ENCODE data around the gene ATP6V1G2. TPM values are rescaled to one million over a fixed set of nuclear protein-coding genes. Genes with fewer than 3 reads are reported as not detected.

ATP6V1G2 gene
- total and polyA plus RNA-seq, 2 of the 8 experiments (the other 6 are each of a cell fraction or from before 2014, with no cell fraction given): 3.0 to 5.7 TPM

- H3K79me1 ChIP-seq (ENCODE audit: low read depth, low read length): no peaks in the 10 kb centered on the region
- H3K9ac ChIP-seq (replicated peaks in 1 of 4; ENCODE audit: extremely low read depth in 1 of 4, low read depth in 3 of 4, low read length in 3 of 4): no peak within 1 kb of the TSS
- no peaks in the 10 kb centered on the region for H3K79me2 ChIP-seq (ENCODE audit: control insufficient read depth in 1 of 2, insufficient read depth in 2 of 2, low read length in 2 of 2)
- no peaks in the 10 kb centered on the region; a peak in 2 of 7 replicates for H3K4me1 ChIP-seq (replicated peaks in 1 of 4; ENCODE audit: control insufficient read depth in 3 of 4, insufficient read depth in 4 of 4, low read length in 3 of 4)
- no peaks in the 10 kb centered on the region for H3K36me3 ChIP-seq (ENCODE audit: control insufficient read depth in 2 of 4, insufficient read depth in 4 of 4, low read length in 3 of 4)
- no peak within 1 kb of the TSS for H2BK15ac ChIP-seq (ENCODE audit: low read length)
- CTCF ChIA-PET (ENCODE audit: partially characterized antibody): interaction anchor here (0.6 to 19.2 kb wide), 3 partner anchors 20 to 33 kb away, joined by 5 to 640 read pairs (median 29); partner anchors contain the start of genes LST1, LTB and NCR3
- no peak within 1 kb of the TSS for H3K4me3 ChIP-seq (ENCODE audit: extremely low read depth in 1 of 4, insufficient read depth in 2 of 4, low read depth in 3 of 4, low read length in 4 of 4)
- DNase-seq (ENCODE audit: low read depth in 1 of 2, low spot score in 2 of 2) (no peak), FAIRE-seq (no peak)
- POLR2A ChIA-PET (ENCODE audit: partially characterized antibody): interaction anchor here (12.2 kb wide), 1 partner anchor 11 kb away, joined by 110 read pairs; no protein-coding TSS in a partner anchor
- H4K20me1 ChIP-seq (replicated peaks in 1 of 2; ENCODE audit: control insufficient read depth in 1 of 2, insufficient read depth in 2 of 2, low read length in 2 of 2): no peaks in the 10 kb centered on the region
- no peak within 1 kb of the TSS; the same call in 1 of the 2 replicates for H2AK5ac ChIP-seq (ENCODE audit: low read depth, low read length)
- 83% methylated on average over 22 of the region's 27 CpGs; no CpG with 5 or more reads in 1 of the 2 experiments for WGBS, 2 experiments (ENCODE audit: extremely low coverage in 1 of 2, insufficient coverage in 1 of 2, insufficient read length in 1 of 2, insufficient replicate concordance in 2 of 2, low coverage in 1 of 2, low lambda C conversion rate in 2 of 2, missing lambda C conversion rate in 1 of 2)
- no peak within 1 kb of the TSS for H4K5ac ChIP-seq (ENCODE audit: insufficient read length, low read depth, low read length)
- H2BK20ac ChIP-seq (ENCODE audit: low read length): no peak within 1 kb of the TSS
- H3K4me2 ChIP-seq (ENCODE audit: insufficient read depth in 1 of 2, low read depth in 2 of 2, low read length in 2 of 2): no peak within 1 kb of the TSS
- H4K91ac ChIP-seq (replicated peaks; ENCODE audit: insufficient read length, low read length): no peak within 1 kb of the TSS
- H3K4ac ChIP-seq (replicated peaks; ENCODE audit: insufficient read length, low read depth, low read length): no peak within 1 kb of the TSS
- no peaks in the 10 kb centered on the region for H3K9me3 ChIP-seq (ENCODE audit: insufficient read depth in 2 of 2, low read depth in 1 of 2, low read length in 1 of 2)
- no peak within 1 kb of the TSS for H3K23ac ChIP-seq (ENCODE audit: insufficient read length)
- no peak within 1 kb of the TSS for H2BK120ac ChIP-seq (replicated peaks; ENCODE audit: low read depth, low read length)
- H2BK5ac ChIP-seq (ENCODE audit: low read depth, low read length): no peak within 1 kb of the TSS
- H3K27me3 ChIP-seq (replicated peaks in 1 of 4; ENCODE audit: control insufficient read depth in 3 of 4, extremely low read depth in 1 of 4, insufficient read depth in 3 of 4, low read length in 3 of 4): no peaks in the 10 kb centered on the region
- H2BK12ac ChIP-seq (ENCODE audit: low read depth, low read length): no peak within 1 kb of the TSS
- no peak within 1 kb of the TSS for H3K18ac ChIP-seq (ENCODE audit: extremely low read depth, low read length)
- H3K27ac ChIP-seq (ENCODE audit: low read depth, low read length): no peak within 1 kb of the TSS
- H3K23me2 ChIP-seq (ENCODE audit: low read depth, low read length): peaks cover 3% of the 10 kb centered on the region; the same call in 1 of the 2 replicates
- H4K8ac ChIP-seq (ENCODE audit: extremely low read depth, insufficient read depth, low read length): peak within 1 kb of the TSS; percentile 1; the same call in 1 of the 2 replicates
- no peak within 1 kb of the TSS for H2AFZ ChIP-seq (ENCODE audit: low read length)
- H3K56ac ChIP-seq (replicated peaks; ENCODE audit: insufficient read length, low read depth, low read length): no peak within 1 kb of the TSS
- TF ChIP-seq, protein P1, sequence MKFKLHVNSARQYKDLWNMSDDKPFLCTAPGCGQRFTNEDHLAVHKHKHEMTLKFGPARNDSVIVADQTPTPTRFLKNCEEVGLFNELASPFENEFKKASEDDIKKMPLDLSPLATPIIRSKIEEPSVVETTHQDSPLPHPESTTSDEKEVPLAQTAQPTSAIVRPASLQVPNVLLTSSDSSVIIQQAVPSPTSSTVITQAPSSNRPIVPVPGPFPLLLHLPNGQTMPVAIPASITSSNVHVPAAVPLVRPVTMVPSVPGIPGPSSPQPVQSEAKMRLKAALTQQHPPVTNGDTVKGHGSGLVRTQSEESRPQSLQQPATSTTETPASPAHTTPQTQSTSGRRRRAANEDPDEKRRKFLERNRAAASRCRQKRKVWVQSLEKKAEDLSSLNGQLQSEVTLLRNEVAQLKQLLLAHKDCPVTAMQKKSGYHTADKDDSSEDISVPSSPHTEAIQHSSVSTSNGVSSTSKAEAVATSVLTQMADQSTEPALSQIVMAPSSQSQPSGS (IDR thresholded peaks at IDR 0.05; ENCODE audit: low read length): no peak
- no peak for TF ChIP-seq ASH2L (IDR thresholded peaks at IDR 0.05; ENCODE audit: low read length)
- TF ChIP-seq RBBP5 (IDR thresholded peaks at IDR 0.05; ENCODE audit: borderline replicate concordance, low read depth, low read length): no peak
- TF ChIP-seq JUN (IDR thresholded peaks at IDR 0.05; ENCODE audit: low read depth, low read length): no peak
- TF ChIP-seq KDM5A (IDR thresholded peaks at IDR 0.05; ENCODE audit: low read length): no peak
- TF ChIP-seq HDAC6 (IDR thresholded peaks at IDR 0.05; ENCODE audit: low read depth, low read length): no peak
- H3K14ac ChIP-seq (ENCODE audit: insufficient read length): no peak within 1 kb of the TSS
These were observed 25.9 kb upstream of the ATP6V1G2 start, which contains the start of gene LTA for GRCh38 chr6:31572041-31572911. Gene LTA, plus strand, starts transcription at chr6:31572289. Its CDS starts 454 bp downstream, at chr6:31572743.

All from H1 (cell line).